ENCODE results near the gene PXN.

DNA sequence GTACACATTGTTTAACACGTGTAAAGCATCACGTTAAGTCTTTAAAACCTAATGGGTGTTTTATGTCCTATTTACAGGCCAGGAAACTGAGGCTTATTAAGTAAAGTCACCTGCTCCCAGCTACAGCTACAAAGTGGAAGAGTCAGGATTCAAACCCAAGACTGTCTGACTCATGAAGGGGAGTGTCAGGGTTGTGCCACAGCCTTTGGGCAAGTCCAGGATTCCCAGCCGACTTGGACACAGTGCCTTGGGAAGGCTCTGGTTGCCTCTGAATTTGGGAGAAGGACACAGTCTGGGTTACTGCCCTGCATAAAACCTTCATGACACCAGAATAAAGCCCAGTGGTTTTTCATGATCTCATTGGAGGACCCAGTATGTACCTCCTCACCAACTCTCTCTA, 18.9 kb upstream of the PXN start:
- TF ChIP-seq, protein P1, sequence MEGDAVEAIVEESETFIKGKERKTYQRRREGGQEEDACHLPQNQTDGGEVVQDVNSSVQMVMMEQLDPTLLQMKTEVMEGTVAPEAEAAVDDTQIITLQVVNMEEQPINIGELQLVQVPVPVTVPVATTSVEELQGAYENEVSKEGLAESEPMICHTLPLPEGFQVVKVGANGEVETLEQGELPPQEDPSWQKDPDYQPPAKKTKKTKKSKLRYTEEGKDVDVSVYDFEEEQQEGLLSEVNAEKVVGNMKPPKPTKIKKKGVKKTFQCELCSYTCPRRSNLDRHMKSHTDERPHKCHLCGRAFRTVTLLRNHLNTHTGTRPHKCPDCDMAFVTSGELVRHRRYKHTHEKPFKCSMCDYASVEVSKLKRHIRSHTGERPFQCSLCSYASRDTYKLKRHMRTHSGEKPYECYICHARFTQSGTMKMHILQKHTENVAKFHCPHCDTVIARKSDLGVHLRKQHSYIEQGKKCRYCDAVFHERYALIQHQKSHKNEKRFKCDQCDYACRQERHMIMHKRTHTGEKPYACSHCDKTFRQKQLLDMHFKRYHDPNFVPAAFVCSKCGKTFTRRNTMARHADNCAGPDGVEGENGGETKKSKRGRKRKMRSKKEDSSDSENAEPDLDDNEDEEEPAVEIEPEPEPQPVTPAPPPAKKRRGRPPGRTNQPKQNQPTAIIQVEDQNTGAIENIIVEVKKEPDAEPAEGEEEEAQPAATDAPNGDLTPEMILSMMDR (CRISPR knock-in tag; IDR thresholded peaks at IDR 0.05), result no peak
- TF ChIP-seq ZNF232 (CRISPR knock-in tag; IDR thresholded peaks at IDR 0.05; ENCODE audit: borderline replicate concordance), result no peak
- TF ChIP-seq EZH2 (conservative IDR thresholded peaks at IDR 0.05; ENCODE audit: low read depth, low read length), result no peak
- TF ChIP-seq, protein P2, sequence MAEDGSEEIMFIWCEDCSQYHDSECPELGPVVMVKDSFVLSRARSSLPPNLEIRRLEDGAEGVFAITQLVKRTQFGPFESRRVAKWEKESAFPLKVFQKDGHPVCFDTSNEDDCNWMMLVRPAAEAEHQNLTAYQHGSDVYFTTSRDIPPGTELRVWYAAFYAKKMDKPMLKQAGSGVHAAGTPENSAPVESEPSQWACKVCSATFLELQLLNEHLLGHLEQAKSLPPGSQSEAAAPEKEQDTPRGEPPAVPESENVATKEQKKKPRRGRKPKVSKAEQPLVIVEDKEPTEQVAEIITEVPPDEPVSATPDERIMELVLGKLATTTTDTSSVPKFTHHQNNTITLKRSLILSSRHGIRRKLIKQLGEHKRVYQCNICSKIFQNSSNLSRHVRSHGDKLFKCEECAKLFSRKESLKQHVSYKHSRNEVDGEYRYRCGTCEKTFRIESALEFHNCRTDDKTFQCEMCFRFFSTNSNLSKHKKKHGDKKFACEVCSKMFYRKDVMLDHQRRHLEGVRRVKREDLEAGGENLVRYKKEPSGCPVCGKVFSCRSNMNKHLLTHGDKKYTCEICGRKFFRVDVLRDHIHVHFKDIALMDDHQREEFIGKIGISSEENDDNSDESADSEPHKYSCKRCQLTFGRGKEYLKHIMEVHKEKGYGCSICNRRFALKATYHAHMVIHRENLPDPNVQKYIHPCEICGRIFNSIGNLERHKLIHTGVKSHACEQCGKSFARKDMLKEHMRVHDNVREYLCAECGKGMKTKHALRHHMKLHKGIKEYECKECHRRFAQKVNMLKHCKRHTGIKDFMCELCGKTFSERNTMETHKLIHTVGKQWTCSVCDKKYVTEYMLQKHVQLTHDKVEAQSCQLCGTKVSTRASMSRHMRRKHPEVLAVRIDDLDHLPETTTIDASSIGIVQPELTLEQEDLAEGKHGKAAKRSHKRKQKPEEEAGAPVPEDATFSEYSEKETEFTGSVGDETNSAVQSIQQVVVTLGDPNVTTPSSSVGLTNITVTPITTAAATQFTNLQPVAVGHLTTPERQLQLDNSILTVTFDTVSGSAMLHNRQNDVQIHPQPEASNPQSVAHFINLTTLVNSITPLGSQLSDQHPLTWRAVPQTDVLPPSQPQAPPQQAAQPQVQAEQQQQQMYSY (CRISPR knock-in tag; IDR thresholded peaks at IDR 0.05), result no peak
- no peak for TF ChIP-seq MAF1 (CRISPR knock-in tag; IDR thresholded peaks at IDR 0.05; ENCODE audit: borderline replicate concordance)
- no peak for TF ChIP-seq GTF3A (CRISPR knock-in tag; conservative IDR thresholded peaks at IDR 0.05)

Measured in HepG2 (cell line).